HT-29 (cell line): ENCODE results near the gene RND3. TPM values are rescaled to one million over a fixed set of nuclear protein-coding genes. Genes with fewer than 3 reads are reported as not detected.
A peak's percentile ranks its signal among the peaks of the same experiment; 100 is the strongest.

Source experiments
- DNase-seq: peaks from one replicate; pipeline ENCODE4 v3.0.0-alpha.2; 2015; ENCODE audit warnings: low spot score
- total RNA-seq: library from RNA; depleted of rRNA; stranded (reverse); fragments of >200 nt; shearing (Covaris generic); gene quantifications from 2 replicates; pipeline ENCODE4 v1.2.3, GENCODE V29; 2014

Gene RND3
- total RNA-seq, 1 experiment from 2014 or later = 48.0 TPM

DNA sequence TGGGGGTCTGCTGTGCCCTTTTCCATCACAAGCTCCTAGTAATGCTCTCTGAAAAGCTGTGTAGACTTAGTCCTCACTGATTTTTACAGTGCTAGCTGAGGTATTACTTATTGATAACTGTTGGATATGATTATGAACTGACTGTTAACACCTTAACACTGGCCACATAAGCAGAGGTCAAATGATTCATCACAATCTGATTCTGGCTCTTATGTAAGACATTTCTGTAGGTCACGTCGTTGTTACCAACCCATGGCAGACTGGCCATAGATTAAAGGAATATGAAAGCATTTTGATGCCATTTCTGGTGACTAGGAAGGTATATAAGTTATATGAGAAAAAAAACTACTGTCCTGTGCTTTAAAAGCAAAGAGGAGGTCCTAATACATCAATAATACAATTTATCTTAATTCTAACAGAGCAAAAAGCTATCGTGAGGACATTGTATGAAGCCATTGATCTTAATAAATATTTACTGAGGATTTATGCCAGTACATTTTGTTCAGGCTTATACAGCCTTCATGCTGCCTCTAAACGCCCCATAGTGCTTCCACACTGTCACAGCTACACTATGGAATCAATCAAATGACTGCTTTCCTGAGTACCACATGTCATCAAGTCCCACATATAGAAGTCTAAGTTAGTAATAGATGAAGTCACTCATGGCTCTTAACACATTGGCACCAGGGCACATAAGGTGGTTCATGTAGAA, 6.9 kb upstream of the RND3 start:
- no peak for DNase-seq

DNA sequence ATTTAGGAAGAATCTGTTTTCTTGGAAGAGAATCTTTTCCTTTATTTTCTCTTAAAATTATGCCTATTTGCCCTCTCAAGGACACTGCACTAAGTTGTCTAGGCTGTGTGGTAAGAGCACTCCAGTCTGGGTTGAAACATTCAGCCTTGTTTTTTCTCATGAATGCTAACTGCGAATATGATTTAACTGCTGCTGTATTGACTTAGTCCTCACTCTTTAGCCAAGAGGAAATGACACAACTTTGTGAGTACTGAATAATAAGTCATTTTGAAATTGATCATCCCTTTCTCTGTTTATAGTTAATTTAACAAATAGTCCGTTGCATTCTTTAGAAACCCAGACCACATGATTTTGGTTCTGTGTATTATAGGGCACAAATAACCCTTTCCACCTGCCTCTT, 4.5 kb upstream of the RND3 start:
- no peak for DNase-seq

DNA sequence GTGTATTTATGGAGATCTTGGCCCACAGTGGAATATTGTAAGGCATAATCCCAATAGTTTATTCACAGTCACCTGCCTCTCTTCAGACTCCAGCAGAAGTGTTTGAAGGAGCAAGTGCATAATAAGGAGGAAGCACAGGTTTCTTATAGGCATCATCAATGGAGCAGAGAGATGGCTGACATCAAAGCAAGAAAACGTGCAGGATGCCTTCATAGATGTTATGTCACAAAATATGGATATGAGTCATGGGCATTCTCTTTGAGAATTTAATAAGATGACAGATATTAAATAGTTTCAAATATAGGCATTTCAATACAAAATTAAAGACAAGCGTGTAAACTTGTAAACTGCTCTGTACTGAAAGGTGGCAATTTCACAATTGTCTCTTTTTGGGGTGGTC, 4.0 kb upstream of the RND3 start:
- DNase-seq = no peak

DNA sequence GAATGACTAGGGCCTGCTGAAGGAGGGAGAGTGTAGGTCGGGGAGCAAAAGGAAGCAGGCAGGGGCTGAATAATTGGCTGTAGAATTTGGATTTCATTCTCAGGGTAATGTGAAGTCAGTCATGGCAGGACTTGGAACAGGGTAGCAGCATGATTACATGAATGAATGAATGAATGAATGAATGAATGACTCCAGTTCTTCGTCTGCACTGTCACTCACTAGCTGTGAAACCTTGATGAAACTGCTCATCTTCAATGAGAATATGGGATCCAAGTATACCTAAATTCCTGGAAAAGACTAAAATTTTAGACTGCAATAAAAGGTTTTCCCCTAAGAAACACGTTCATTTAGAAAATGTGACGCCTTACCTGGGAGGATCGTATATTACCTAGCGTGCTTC, 3.0 kb upstream of the RND3 start:
- DNase-seq = no peak

DNA sequence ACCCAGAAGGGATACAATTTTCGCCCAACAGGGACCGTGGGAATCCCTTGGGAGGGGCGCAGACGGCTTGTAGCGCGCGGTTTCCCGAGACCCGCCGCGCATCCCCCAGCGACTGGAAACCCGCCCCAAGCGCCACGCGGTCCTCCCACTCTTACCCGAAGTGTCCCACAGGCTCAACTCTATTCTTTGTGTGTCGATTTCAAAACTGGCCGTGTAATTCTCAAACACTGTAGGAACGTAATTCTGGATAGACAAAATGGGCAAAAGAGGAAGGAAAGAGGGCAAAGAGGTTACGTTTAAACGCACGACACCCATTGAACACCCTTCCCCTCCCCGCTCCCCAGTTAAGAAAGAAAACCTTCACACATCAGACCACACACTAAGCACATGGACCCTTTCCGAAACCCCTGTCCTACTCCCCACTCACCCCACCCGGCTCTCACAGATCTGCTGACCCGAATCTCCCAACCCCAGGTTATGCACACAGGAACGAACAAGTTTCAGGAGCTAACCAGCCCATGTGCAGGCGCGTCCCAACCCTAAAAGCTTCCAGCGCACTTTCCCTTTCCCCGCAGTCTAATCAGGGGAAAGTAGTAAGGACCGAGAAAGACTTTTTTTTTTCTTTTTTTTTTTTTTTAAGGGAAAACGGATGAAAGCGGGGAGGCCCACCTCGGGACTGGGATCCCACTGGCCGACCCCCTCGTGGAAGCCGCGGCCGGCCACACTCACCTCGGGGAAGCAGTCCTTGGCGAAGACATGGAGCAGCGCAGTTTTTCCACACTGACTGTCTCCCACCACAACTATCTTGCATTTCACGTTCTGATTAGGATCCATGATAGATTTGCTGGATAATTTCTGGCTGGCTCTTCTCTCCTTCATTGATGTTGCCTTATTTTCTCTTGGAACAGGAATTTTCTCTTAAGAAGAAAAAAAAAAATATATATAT, 655 bp downstream of the RND3 start:
- peak; percentile 73 for DNase-seq

DNA sequence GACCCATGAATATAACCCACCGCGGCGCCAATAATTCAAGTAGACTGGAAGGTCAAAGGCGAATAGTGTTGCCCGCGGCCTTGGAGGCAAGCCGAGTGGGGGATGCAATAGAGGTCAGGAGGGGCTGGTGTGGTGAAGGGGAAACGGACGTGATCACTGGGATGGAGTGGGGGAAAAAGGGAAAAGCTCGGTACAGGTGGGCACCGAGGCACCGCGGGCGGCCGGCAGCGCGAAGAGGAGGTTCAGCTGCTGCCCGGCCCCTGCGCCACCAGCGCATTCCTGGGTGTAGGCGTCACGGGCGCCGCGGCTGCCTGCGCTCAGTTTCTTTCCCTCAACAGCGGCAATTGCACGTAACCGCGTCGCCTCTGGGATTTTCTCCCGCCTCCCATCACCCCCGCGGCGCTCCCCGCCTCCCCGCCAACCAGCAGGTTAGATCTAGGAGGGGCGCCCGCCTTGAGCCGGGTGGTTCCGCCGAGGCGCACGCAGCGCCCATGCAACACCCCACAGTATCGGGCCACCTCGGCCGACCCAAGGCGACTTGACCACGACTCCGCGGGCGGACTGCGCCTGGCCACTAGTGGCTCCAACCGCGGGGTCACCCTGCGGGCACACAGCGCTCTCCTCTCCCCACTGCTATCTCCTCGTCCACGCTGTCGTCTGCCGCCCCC, 1.5 kb downstream of the RND3 start:
- peak; percentile 88 for DNase-seq

DNA sequence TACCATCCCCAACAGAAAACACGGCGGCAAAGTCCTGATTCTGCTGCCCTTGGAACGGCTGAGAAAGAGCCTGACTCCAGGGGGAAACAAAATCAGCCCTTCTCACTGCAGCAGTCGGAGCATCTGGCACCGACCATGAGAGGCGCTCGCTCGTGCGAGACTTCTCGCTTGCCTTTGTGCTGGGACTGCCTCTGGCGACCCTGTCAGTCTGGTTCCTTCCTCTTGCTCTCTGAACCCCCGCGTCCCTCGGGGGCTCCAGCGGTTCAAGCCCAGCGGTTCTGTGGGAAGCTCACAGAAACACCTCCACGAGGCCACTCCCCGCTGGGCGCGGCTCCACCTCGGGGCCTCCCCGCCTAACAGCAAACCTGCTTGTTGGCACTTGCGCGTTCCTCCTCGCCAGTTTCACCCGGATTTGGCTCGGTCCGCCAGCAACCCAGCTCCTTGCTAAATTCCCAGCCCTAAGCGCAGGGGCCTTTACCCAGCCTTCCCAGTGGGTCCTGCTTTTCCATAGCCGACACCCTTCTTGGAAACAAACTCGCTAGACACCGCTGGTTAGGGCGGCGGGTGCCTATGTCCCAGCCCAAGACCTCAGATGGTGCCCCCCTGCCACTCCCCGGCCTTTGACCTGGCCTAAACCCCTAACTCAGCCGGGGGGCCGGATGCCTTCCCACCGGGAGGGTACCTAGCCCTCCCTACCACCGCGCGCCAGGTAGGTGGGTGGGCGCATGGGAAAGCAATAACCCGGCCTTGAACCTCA, 2.2 kb downstream of the RND3 start:
- DNase-seq = peak; percentile 85

DNA sequence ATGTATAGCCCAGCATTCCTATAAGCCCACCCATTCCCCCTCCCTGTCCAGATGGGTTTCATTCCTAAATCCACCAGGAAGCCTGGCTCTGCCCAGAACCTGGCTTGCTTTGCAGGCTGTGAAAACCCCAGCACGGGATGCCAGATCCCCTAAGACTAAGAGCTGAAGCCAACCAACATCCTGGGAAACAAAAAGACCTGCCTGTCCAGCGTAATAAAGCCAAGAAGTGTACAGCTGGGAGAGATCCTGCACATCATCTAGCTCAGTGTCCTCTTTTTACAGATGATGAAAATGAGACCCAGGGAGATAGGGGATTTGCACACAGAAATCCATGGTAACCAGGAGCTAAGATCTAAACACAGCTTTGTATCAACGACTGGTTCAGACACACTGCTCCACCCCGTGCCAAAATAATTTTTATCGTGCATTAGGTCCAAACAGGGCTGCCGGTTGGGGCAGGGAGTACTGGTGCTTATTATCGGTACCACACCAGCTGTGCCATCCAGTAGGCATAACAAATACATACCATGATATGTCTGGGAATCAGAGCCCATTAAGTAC, 2.9 kb downstream of the RND3 start:
- peak; percentile 63 for DNase-seq

DNA sequence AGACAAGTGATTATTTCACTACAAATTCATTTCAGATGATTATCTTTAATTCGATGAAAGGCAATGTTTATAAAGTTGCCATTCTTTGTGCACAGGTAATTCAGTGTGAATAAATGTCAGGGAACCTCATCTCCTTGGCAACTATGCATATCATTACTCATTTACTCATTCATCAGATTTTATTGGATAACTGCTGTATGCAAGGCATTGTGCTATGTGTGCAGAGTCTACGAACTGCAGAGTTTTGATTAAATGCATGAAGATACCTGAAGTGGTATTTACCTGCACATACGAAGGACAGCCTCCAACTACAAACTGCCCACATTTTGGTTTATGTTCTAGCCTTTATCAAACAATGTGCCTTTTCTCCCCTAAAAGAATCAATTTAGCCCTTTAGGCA, 3.5 kb downstream of the RND3 start:
- peak; percentile 76 for DNase-seq

DNA sequence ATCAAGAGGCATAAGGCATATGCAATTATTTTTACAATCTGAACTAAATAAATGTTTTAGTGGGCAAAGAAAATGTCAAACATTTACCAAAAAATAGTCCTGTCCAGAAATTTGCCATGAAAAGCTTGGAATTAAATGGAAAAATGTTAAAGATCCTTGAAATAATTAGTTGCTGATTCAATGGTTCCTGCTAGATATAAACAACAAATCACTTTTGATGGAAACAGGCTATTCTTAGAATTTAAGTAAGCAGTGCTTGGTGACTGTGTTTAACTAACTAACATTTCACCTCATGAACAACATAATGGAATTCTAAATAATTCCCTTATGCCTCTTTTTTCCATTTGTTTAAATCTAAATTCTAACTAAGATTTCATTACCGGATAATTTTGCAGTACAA, 3.9 kb downstream of the RND3 start:
- no peak for DNase-seq

DNA sequence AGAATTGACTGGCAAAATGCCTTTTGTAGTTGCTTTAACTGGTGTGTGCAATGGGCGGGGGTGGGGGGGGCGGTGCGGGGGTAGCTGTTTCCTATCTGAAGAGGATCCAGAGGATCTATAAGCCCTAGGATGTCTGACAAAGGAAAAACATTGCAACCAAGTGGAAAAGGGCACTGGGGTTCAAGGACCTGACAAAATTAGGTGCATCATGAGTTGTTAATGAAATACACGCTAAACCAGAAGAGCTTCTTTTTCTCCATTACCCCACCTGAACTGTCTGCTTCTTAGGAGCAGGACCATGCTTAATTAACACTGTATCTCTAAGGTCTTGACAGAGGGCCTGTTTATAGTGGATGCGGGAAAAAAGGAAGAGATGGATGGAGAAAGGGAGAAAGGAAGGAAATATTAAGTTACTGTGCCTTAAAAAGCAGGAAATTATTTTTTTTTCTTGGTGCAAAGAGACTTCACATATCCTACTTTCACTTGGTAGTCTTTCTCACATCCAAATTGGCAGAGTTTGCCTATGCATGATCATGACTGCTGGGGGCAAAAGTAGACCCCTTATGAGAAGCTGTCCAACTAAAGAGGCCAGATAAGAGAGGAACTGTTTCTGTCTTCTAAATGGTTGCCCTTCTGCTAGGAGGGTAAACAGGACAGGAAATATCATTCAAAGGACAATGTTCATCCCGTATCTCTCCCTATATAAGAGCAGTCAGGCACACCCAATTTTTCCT, 4.6 kb downstream of the RND3 start:
- peak; percentile 43 for DNase-seq

DNA sequence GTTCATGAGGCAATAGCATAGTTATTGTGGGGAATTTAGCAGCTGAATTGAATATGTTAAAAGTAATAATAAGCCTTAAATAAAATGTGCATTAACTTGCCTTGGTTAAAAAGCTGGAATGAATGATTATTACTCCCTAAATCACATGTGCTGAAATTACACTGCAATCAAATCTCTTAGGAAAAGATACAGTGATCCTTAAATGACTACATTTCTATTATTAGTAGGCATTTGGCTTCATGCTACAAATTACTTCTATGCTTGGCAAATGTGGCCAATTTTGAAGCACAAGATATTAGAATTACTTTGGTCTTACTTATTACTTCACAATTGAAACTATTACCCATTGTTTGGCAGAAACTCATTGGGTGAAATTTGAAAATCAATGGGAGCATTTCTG, 5.4 kb downstream of the RND3 start:
- peak; percentile 46 for DNase-seq

DNA sequence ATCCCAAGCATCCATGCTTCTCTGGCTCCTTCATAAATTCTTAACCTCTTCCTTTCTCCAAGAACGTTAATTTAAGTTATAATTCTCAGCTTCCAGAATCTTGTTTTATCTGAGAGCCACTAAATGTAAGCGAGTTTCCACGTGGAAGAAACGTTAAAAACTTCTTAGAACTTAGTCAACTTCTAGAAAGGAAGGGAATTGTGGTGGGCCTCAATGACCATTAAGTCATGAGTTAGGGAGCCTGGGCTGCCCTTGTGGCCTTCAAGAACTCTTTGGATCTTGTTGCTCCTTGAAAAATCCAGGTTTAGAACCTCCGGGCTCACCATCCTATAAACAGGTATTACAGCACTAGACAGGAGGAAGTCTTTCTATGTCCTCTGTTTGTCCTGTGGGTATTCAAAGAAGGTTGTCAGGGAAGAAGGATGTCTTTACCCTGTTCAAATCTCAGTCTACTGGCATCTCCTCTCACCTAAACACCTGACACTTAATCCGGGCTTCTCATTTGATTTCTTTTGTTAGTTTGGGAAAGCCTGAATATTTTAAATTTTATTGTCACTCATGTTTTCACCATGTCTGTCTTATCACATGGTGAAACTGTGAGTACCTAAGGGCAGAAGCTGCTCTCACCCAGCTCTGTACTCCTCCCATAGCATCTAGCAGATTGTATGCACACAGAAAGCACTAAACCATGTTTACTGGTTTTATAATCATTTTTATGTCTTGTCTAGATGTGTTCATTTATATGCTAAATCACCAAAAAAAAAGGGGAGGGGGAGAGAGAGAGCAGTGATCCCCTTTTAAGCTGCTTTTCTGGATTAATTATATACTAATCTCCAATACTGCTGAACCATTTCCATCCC, 6.3 kb downstream of the RND3 start:
- DNase-seq = peak; percentile 54

DNA sequence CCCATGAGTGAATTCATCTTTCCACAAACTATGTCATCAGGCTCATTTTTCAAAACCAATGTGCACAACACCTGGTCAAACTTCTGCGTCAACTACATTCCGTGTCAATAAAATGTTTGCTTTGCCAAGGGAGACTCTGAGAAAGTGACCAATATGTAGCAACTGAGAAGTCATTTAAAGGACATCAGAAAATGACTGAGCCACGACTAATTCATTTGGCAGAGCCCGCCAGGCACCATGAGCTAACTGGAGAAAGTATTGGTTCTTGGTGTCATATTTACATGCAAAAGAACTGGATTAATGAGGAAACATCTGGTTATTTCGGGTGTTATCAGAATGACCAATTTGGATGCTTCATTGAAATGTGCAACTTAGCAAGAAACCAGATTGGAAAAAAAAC, 7.2 kb downstream of the RND3 start:
- DNase-seq = peak; percentile 62

DNA sequence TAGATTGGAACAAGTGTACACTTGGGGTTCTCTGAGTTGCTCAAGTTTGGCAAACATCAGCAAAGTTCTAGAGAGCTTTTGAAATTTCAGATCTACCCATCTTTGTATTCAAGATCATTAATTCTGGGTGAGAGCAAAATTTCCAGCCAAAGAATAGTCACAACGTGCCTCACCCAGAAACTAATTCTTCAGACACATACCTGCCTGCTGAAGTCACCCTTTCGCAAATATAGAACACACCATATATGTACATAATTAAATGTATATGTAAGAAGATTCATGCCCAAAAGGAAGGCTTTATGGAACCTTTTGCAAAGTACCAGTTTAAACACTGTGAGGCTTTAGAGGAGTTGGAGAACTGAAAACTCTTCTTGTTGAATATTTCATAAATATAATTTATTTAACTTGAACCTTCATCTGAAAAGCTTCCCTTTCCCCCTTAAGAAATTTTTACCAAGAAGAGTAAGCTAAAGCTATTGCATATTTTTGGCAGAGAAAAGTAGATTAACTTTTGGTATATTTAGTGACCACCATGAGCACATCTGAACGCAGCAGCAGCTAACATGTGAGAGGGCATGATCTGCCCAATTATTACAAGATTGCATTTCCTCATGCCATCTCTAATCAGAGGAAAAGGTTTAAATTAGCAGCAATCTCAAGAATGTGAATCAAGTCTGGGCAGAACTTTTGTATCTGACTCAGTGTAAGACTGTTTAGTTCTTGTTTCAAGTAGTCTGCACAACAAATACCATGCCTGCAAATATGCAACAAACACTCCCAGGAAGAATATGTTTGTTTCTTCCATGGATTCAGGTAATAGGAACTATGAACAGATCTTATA, 8.2 kb downstream of the RND3 start:
- peak; percentile 68 for DNase-seq

DNA sequence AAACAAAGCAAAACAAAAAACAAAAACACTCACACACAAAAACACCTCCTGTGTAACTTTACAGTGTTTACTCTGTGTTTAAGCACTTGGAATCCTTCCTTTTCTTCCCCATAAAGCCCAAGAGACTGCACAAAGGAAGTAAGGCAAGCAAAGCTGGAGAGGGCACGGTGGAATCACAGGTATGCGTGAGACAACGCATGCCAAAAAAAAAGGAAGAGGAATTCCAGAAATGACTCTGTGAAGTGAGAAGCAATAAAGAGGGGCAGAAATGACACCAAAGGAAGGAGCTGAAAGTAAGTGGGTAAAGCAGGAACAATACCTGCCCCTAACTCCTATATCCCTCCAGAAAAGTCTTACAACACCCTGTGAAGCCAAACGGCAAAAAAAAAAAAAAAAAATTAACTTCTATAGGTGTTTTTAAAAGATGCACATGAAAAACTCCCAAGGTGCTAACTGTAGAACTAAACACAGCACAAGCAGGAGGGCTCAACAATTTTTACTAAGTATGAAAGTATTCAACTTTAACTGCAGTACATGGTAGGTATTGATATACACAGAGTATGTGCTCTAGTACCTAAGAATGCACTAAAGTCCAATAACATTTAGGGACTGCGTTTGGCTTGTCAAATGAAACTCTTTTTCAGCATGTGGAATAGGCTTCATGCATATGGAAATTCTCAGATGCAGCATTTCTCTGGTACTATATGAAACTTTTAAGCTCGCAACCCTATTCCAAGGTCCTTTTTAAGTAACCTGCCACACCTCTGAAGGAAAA, 9.1 kb downstream of the RND3 start:
- DNase-seq = peak; percentile 46

DNA sequence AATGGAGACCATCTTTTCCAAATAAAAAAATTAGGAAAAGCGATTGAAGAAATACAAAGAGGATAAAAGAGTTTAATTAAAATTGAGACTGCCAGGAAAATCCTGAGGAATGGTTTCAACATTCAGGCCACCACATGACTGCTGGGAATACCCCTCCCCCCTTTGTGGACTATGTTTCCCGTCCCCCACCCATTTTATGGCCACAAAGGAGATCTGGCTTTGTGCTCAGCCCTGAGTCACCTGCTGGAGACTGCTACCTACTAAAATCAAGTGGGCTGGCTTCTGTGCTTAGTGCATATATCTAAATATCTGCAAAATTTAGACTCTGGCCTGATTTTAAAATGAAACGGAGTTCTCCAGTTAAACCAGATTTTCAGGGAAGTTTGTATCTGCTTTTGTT, 10.1 kb downstream of the RND3 start:
- DNase-seq = peak; percentile 50

DNA sequence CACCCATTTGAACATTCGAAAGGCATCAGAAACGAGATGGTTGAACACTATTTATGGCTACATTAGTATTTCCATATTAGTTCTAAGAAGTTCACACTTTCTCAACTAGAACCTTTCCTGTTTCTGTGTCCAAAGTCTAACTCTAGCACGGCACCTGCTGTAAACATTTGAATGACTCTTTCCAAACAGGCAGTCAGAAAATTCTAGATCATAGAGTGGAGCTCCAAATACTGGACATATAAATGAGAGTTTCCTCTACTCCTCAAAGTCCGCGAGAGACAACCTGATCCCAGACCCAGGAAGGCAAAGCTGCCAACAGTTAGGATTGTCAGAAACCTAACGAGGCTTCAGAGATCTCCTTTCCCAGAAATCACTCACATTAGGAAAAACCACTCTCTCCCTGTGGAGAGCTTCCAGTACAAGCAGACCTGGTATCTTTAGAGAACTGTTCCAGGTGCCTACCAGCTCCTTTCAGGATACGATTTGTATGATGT, 10.6 kb downstream of the RND3 start:
- peak; percentile 63 for DNase-seq
